ENCODE measurements around the gene MAD2L2.

Gene MAD2L2

DNA sequence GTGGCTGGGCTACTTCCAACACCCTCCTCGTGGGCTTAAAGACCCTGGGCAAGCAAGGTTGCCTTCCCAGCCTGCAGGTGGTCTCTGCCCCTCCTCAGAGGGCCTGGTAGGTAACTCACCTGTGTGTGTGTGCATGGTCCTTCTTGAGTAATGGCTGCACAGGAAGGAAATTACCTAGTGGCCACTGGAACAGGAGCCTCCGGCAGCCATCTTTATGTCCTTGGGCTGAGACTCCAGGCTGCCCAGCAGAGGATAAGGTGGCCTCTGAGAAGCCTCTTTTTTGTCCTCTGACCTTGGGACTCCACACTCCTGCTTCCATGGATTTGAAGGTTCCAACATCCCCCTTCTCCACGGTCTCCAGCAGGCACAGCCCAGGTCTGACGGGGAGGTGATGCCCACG is 30.5 kb upstream of the MAD2L2 start:
- Histone ChIP-seq H4K20me1 (ENCODE audit: control insufficient read depth, insufficient read depth, low read depth, low read length) (no peaks in the 10 kb centered on the region), H3K27ac (ENCODE audit: low read depth, low read length) (no peak overlapping the region), H3K9me3 (ENCODE audit: control insufficient read depth, insufficient read depth, low read length) (no peaks in the 10 kb centered on the region), H3K79me2 (ENCODE audit: control insufficient read depth, low read length) (no peaks in the 10 kb centered on the region), H3K36me3 (ENCODE audit: control insufficient read depth, low read length) (no peaks in the 10 kb centered on the region), H3F3A (ENCODE audit: control insufficient read depth, insufficient read depth) (no peaks in the 10 kb centered on the region), H3K4me3 (ENCODE audit: low read length) (no peak overlapping the region), H3K4me1 (ENCODE audit: control insufficient read depth, low read length) (no peaks in the 10 kb centered on the region), H3K27me3 (ENCODE audit: control insufficient read depth, low read length) (peaks cover 5% of the 10 kb centered on the region; the same call in 1 of the 2 replicates), H3K9me2 (replicated peaks; ENCODE audit: control insufficient read depth, low read length) (no peaks in the 10 kb centered on the region), H3K4me2 (ENCODE audit: low read length) (no peak overlapping the region)
- TF ChIP-seq EZH2phosphoT487 (IDR thresholded peaks at IDR 0.05; ENCODE audit: borderline replicate concordance, low read length): no peak
- TF ChIP-seq, protein P1, sequence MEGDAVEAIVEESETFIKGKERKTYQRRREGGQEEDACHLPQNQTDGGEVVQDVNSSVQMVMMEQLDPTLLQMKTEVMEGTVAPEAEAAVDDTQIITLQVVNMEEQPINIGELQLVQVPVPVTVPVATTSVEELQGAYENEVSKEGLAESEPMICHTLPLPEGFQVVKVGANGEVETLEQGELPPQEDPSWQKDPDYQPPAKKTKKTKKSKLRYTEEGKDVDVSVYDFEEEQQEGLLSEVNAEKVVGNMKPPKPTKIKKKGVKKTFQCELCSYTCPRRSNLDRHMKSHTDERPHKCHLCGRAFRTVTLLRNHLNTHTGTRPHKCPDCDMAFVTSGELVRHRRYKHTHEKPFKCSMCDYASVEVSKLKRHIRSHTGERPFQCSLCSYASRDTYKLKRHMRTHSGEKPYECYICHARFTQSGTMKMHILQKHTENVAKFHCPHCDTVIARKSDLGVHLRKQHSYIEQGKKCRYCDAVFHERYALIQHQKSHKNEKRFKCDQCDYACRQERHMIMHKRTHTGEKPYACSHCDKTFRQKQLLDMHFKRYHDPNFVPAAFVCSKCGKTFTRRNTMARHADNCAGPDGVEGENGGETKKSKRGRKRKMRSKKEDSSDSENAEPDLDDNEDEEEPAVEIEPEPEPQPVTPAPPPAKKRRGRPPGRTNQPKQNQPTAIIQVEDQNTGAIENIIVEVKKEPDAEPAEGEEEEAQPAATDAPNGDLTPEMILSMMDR (IDR thresholded peaks at IDR 0.05; ENCODE audit: low read depth, low read length, poor library complexity, severe bottlenecking): no peak

DNA sequence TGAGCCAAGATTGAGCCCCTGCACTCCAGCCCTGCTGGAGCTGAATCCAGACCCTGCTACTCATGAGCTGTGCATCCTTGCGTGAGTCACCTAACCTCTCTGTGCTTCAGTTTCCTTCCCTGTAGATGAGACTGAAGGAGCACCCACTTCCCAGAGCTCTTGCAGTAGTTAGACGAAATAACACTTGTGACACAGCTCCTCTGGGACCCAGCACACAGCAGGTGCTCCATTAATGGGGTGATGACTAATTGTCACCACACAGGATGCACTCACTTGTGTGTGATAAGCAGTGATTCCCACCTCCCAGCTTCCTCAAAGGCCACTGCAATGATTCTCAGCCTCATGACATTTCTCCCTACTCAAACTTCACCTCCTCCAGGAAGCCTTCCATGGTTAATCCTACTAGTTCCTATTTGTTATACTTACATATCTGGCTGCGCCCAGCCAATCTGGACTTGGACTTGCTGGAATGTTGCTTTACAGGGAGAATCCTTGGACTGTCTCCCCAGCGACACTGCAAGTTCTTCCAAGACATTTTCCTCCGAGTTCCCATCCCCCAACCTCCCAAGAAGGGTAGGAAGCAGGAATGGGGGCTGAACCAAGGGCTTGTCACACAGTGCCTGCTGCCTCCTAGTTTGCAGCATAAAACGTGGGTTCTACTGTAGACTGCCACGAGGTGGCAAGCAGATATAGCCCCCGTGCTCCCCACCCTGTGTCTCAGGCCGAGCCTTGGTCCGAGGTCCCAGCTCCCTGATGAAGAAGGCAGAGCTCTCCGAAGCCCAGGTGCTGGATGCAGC is 27.8 kb upstream of the MAD2L2 start:
- H3K79me2 ChIP-seq (ENCODE audit: control insufficient read depth, low read length): no peaks in the 10 kb centered on the region
- H3K4me2 ChIP-seq (ENCODE audit: low read length): no peak overlapping the region
- H3K9me2 ChIP-seq (replicated peaks; ENCODE audit: control insufficient read depth, low read length): no peaks in the 10 kb centered on the region
- no peaks in the 10 kb centered on the region for H4K20me1 ChIP-seq (ENCODE audit: control insufficient read depth, insufficient read depth, low read depth, low read length)
- H3K4me3 ChIP-seq (ENCODE audit: low read length): no peak overlapping the region
- no peaks in the 10 kb centered on the region for H3K4me1 ChIP-seq (ENCODE audit: control insufficient read depth, low read length)
- no peak overlapping the region for H3K27ac ChIP-seq (ENCODE audit: low read depth, low read length)
- no peaks in the 10 kb centered on the region for H3K9me3 ChIP-seq (ENCODE audit: control insufficient read depth, insufficient read depth, low read length)
- no peaks in the 10 kb centered on the region for H3K36me3 ChIP-seq (ENCODE audit: control insufficient read depth, low read length)
- no peaks in the 10 kb centered on the region for H3F3A ChIP-seq (ENCODE audit: control insufficient read depth, insufficient read depth)
- TF ChIP-seq EZH2phosphoT487 (IDR thresholded peaks at IDR 0.05; ENCODE audit: borderline replicate concordance, low read length): no peak
- TF ChIP-seq, protein P1 (IDR thresholded peaks at IDR 0.05; ENCODE audit: low read depth, low read length, poor library complexity, severe bottlenecking): no peak
- H3K27me3 ChIP-seq (ENCODE audit: control insufficient read depth, low read length): peaks cover 4% of the 10 kb centered on the region; the same call in 1 of the 2 replicates

DNA sequence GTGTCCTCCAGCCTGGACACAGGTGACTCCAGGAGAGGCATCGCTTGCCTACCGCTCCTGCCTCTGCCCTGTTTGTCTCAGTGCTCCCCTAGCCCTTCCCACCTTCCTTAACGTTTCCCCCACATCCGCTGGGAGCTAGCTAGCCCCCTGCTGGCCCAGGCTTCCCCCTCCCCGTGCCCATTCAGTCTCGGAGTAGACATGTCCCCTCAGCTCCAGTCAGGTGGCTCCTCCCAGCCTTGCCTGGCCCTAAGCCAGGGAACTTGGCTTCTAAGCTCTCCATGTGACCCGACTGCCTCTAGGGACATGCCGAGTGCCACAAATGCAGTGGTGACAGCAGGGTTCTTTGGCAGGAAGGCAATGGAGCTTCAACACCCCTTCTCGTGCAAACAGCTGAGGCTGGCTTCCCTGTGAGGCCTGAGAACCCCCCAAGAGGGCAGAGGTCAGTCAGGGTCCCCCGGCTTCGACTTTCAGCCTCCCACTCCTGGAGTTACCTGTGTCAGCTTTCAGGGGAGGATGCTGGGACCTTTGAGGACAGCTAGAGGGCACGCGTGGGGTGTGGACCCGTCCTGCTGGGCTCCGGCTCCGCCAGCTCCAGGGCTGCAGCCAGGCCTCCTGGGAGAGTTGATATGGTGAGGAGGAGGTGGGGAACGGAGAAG is 26.8 kb upstream of the MAD2L2 start:
- H4K20me1 ChIP-seq (ENCODE audit: control insufficient read depth, insufficient read depth, low read depth, low read length): no peaks in the 10 kb centered on the region
- TF ChIP-seq EZH2phosphoT487 (IDR thresholded peaks at IDR 0.05; ENCODE audit: borderline replicate concordance, low read length): no peak
- TF ChIP-seq, protein P1 (IDR thresholded peaks at IDR 0.05; ENCODE audit: low read depth, low read length, poor library complexity, severe bottlenecking): no peak
- H3K27me3 ChIP-seq (ENCODE audit: control insufficient read depth, low read length): peaks cover 7% of the 10 kb centered on the region; the same call in 1 of the 2 replicates
- H3K4me1 ChIP-seq (ENCODE audit: control insufficient read depth, low read length): no peaks in the 10 kb centered on the region
- H3K36me3 ChIP-seq (ENCODE audit: control insufficient read depth, low read length): no peaks in the 10 kb centered on the region
- H3K4me3 ChIP-seq (ENCODE audit: low read length): no peak overlapping the region
- no peak overlapping the region for H3K27ac ChIP-seq (ENCODE audit: low read depth, low read length)
- H3K9me2 ChIP-seq (replicated peaks; ENCODE audit: control insufficient read depth, low read length): no peaks in the 10 kb centered on the region
- no peak overlapping the region for H3K4me2 ChIP-seq (ENCODE audit: low read length)
- H3K9me3 ChIP-seq (ENCODE audit: control insufficient read depth, insufficient read depth, low read length): no peaks in the 10 kb centered on the region
- H3F3A ChIP-seq (ENCODE audit: control insufficient read depth, insufficient read depth): no peaks in the 10 kb centered on the region
- no peaks in the 10 kb centered on the region for H3K79me2 ChIP-seq (ENCODE audit: control insufficient read depth, low read length)

Data from DOHH2 (cell line).